RWPE2 (cell line): ENCODE measurements around the gene GRIPAP1.

Experiments
- ATAC-seq: fragments of 200-7000 bp; cut with Tn5 transposase; 3 replicates; pipeline ENCODE4 v1.9.1; 2021; ENCODE audit warnings: low read depth
- DNase-seq: peaks from one replicate; pipeline ENCODE4 v3.0.0-alpha.2; 2020; ENCODE audit warnings: low spot score
- H3K27ac ChIP-seq: fragments of 450-650 bp; 2 replicates; pipeline ENCODE4 v1.5.1; 2017; ENCODE audit warnings: mild to moderate bottlenecking; ENCODE audit not compliant: poor library complexity, severe bottlenecking
- H3K27me3 ChIP-seq: fragments of 250-450 bp; sonication (Bioruptor Pico); 2 replicates; pipeline ENCODE4 v1.5.1; 2021; ENCODE audit warnings: mild to moderate bottlenecking, moderate library complexity; ENCODE audit not compliant: insufficient read depth, poor library complexity, severe bottlenecking
- H3K36me3 ChIP-seq: fragments of 250-450 bp; sonication (Bioruptor Pico); 2 replicates; pipeline ENCODE4 v1.5.1; 2020; ENCODE audit warnings: low read depth, mild to moderate bottlenecking, moderate library complexity
- H3K4me1 ChIP-seq: fragments of 250-450 bp; sonication (Bioruptor Pico); 2 replicates; pipeline ENCODE4 v1.5.1; 2021; ENCODE audit warnings: mild to moderate bottlenecking, moderate library complexity; ENCODE audit not compliant: insufficient read depth, poor library complexity, severe bottlenecking
- H3K4me3 ChIP-seq: fragments of 250-450 bp; sonication (Bioruptor Pico); 2 replicates; pipeline ENCODE4 v1.5.1; 2021; ENCODE audit warnings: mild to moderate bottlenecking, moderate library complexity; ENCODE audit not compliant: severe bottlenecking
- H3K9me3 ChIP-seq: fragments of 250-450 bp; sonication (Bioruptor Pico); 2 replicates; pipeline ENCODE4 v1.5.1; 2021; ENCODE audit warnings: mild to moderate bottlenecking, moderate library complexity; ENCODE audit not compliant: severe bottlenecking
- TF ChIP-seq, protein P1 (sequence below): fragments of 450-650 bp; IDR thresholded peaks from one replicate; pipeline ENCODE4 v1.5.1; 2017; ENCODE audit warnings: mild to moderate bottlenecking, moderate library complexity; ENCODE audit not compliant: poor library complexity, severe bottlenecking

GRIPAP1 gene, protein sequence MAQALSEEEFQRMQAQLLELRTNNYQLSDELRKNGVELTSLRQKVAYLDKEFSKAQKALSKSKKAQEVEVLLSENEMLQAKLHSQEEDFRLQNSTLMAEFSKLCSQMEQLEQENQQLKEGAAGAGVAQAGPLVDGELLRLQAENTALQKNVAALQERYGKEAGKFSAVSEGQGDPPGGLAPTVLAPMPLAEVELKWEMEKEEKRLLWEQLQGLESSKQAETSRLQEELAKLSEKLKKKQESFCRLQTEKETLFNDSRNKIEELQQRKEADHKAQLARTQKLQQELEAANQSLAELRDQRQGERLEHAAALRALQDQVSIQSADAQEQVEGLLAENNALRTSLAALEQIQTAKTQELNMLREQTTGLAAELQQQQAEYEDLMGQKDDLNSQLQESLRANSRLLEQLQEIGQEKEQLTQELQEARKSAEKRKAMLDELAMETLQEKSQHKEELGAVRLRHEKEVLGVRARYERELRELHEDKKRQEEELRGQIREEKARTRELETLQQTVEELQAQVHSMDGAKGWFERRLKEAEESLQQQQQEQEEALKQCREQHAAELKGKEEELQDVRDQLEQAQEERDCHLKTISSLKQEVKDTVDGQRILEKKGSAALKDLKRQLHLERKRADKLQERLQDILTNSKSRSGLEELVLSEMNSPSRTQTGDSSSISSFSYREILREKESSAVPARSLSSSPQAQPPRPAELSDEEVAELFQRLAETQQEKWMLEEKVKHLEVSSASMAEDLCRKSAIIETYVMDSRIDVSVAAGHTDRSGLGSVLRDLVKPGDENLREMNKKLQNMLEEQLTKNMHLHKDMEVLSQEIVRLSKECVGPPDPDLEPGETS

DNA sequence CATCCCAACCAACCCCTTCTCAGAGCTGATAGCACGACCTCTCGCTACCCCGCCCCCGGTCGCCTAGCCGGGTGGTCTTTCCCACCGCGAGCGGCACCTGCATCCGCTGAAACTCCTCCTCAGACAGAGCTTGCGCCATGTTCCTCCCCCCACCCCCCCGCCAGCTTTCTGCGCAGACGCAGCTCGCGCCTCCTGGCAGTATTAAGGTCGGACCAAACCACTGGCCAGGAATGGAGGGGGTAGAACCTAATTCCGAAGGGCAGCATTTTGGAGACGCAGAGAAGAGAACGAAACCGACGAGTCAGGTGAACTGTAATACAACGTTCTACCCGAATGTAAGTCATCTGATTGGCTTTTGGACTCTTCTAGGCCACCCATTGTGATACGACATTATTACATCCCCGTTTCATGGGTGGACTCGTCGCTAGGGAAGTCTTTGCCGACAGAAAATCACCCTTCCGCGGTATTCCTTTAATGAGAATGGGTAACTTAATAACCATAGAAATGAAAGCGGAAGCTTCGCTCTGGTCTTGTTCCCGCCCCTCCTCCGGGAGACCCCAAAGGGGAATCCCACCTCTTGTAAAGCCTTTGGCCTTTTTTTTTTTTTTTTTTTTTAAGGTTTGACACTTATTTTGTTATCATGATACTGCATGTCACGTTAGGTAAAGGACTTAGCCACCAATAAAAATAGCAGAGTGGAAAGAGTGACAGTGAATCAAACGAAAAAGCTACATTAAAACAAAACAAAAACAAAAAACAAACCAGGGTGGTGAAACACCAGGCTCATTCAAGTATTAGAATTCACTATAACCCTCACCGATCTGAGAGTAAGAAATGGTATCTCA is at the start of gene GRIPAP1:
Gene GRIPAP1 (minus strand): TSS at position 174 of the 845 bp plus-strand sequence. CDS start 35 bp downstream, at position 139.
- DNase-seq (no peak), ATAC-seq (peak; percentile 91)
- Histone ChIP-seq H3K4me3 (peak within 1 kb of the TSS; percentile 62), H3K36me3 (peaks cover 6% of the 10 kb centered on the region; the same call in 1 of the 2 replicates), H3K27me3 (no peaks in the 10 kb centered on the region), H3K27ac (peak within 1 kb of the TSS; percentile 41), H3K9me3 (no peaks in the 10 kb centered on the region), H3K4me1 (no peaks in the 10 kb centered on the region)
- TF ChIP-seq, protein P1, sequence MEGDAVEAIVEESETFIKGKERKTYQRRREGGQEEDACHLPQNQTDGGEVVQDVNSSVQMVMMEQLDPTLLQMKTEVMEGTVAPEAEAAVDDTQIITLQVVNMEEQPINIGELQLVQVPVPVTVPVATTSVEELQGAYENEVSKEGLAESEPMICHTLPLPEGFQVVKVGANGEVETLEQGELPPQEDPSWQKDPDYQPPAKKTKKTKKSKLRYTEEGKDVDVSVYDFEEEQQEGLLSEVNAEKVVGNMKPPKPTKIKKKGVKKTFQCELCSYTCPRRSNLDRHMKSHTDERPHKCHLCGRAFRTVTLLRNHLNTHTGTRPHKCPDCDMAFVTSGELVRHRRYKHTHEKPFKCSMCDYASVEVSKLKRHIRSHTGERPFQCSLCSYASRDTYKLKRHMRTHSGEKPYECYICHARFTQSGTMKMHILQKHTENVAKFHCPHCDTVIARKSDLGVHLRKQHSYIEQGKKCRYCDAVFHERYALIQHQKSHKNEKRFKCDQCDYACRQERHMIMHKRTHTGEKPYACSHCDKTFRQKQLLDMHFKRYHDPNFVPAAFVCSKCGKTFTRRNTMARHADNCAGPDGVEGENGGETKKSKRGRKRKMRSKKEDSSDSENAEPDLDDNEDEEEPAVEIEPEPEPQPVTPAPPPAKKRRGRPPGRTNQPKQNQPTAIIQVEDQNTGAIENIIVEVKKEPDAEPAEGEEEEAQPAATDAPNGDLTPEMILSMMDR: no peak

DNA sequence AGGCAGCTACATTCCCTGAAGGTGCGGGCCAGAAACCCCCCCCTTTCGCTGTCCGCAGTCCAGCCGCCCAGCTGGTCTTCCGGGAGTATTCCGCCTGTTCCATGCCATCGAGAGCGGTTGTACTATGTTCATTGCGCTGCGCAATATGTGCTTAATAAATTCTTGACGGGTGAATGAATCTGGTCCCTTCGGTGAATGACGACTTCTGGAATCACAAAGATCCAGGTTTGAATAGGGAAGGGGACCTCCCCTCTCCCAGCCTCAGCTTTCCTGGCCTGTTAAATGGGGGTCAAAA is 41.9 kb upstream of the GRIPAP1 start:
- Histone ChIP-seq H3K27me3 (no peaks in the 10 kb centered on the region), H3K4me3 (peak overlapping the region; percentile 23), H3K4me1 (peaks cover 10% of the 10 kb centered on the region), H3K27ac (no peak overlapping the region), H3K9me3 (no peaks in the 10 kb centered on the region), H3K36me3 (peaks cover 13% of the 10 kb centered on the region)
- DNase-seq: no peak
- TF ChIP-seq, protein P1: peak; percentile 49
- no peak for ATAC-seq

DNA sequence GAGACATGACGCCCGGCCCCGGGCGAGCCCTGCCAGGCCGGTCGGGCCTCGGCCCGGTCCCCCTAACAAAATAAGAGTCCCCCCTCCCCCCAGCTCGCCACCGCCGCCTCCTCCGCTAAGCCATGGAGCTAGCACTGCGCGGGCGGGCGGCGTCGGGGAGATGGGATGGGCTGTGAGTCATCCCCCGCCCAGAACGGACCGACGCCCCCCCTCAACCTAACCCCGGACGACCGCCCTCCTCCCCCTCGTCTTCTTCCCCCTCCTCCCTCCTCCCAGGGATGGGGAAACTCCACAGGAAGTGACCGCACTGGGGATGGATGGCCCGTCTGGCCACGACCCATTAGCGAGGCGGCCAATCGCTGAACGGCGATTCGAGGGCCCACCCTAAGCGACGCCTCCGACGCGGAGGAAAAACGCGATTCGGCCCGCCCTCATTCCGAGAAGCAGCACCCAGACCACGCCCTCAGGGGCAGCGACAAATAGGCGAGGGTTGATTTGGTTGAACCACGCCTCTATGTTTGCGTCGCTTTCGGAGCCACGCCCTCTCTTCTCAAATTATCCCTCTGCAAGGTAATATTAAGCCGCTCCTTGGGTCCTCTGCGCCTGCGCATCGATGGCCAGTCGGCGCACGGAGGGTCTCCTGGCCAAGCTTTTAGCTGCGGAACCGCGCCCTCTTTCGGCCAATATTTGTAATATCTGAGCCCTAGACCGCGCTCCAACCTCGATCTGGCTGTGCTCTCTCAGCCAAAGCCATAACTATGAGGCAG is 41.3 kb upstream of the GRIPAP1 start, which contains the start of gene TFE3:
Gene TFE3 (minus strand): TSS at position 138 of the 767 bp plus-strand sequence. CDS start 131 bp downstream, at position 7.
- Histone ChIP-seq H3K4me1 (peaks cover 10% of the 10 kb centered on the region), H3K9me3 (no peaks in the 10 kb centered on the region), H3K27ac (peak within 1 kb of the TSS; percentile 90), H3K36me3 (peaks cover 18% of the 10 kb centered on the region), H3K4me3 (peak within 1 kb of the TSS; percentile 70), H3K27me3 (no peaks in the 10 kb centered on the region)
- TF ChIP-seq, protein P1: peak; percentile 74
- peak; percentile 82 for ATAC-seq
- peak; percentile 97 for DNase-seq

DNA sequence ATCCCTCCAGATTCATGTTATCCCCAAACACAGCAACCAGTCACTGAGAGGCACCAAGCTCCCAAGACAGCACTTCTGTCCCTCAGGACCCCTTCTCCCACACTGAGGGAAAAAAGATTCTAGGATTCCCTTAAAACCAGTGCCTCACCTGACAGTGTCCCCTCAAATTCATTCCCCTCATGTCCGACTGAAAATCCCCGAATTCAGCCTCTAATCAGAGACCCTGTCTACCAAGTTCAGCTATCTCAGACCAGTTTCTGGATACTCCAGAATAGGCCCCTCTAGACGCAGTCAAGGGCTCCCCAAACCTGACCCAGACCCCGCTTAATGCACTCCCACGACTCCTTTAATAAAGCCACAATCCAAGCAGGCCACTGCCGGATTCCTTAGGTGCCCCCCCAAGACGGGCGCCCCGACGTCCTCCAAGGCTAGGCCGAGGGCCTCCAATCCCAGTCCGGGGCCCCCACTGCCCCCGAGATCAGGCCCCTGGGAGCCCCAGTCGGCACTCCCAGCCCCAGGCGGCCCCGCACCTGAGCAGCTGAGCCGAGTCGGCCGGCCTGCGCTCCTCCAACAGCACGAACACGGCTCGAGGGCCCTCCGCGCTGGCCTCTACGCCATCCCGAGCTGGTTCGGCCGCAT is 40.6 kb upstream of the GRIPAP1 start:
- ATAC-seq (no peak; the same call in 2 of the 3 replicates), DNase-seq (no peak)
- H3K36me3 ChIP-seq: peaks cover 25% of the 10 kb centered on the region
- H3K4me1 ChIP-seq: peaks cover 10% of the 10 kb centered on the region
- H3K27ac ChIP-seq: peak overlapping the region; percentile 90
- TF ChIP-seq, protein P1: no peak
- H3K27me3 ChIP-seq: no peaks in the 10 kb centered on the region
- H3K4me3 ChIP-seq: peak overlapping the region; percentile 70
- no peaks in the 10 kb centered on the region for H3K9me3 ChIP-seq
